Renal pelvis (tissue), 4 donors: Measurements from ENCODE around the gene SEMA5A. TPM values are rescaled to one million over a fixed set of nuclear protein-coding genes. Genes with fewer than 3 reads are reported as not detected.

Experiments used
- DNase-seq: peaks from one replicate; pipeline ENCODE4 v3.0.0-alpha.2; 2013
- polyA plus RNA-seq, 3 donors: library from polyadenylated mRNA; unstranded; fragments of 120-200 nt; gene quantifications; one replicate each; pipeline ENCODE4 v1.2.1, GENCODE V29; 2013; ENCODE audit not compliant: insufficient read length in 3 of 3

SEMA5A gene
- polyA plus RNA-seq, 3 donors: 32.5 to 44.8 (median 42.8) TPM

DNA sequence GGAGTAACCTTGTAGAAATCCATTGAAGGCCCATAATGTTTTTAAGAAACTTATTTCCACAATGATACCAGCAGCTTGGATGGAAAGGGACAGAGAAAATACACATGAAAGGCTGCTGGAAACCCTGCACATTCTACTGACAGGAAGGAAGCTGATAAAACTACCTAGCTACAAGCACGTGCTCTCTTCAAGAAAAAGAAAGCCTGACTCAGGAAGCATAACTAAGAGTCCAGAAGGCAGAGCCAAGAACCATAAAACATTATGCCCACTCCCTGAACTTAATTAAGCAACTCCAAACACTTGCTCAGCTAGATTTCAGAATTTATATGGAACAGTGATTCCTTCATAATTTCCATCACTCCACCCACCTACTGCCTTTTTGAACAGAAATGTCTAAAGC is 430.8 kb downstream of the SEMA5A start:
- DNase-seq: no peak

DNA sequence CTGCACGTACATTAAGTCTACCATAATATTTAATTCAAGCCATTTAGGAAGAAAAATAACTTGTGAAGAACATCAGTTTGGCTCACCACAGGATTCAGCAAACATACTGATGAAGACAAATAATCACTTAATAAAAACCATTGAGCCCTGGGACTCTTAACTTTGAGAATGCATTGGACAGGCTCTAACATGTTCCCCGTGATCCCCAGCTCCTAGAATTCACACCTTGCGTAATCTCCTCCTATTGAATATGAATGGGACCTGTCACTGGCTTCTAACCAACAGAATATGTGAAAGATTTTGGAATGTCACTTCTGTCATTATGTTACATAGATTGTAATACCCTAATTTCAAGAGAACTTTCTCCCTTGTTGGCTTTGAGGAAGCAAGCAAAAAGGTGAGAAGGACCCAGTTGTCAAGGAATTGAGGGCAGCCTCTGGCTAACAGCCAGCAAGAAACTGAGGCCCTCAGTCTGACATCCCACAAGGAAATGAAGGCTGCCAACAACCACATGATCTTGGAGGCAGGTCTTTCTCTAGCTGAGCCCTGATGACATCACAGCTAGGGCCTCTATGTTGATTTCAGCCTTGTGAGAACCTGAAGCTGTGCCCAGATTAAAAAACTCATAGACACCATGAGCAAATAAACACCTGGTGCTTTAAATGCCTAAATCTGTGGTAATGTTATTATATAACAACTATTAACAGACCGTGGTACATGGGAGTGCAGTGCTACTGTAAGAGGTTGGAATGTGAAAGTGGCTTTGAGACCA is 433.2 kb downstream of the SEMA5A start:
- no peak for DNase-seq

DNA sequence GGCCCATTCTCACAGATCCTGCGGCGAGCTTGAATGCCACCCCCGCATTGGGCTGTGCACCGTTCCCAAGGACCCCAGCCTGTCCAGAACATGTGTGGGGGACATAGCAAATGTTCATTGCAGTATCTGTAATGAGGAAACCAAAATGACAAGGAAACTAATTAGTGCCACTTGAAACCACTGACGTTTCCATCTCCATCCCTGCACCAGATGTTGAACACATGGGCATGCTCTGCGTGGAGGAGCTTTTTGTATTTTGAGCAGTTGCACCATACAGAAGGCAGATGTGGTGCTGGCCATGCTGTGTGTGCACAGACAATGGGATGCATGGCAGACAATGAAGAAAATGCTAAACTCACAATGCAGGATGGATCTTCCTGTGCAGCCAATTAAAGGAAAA is 437.7 kb downstream of the SEMA5A start:
- no peak for DNase-seq

DNA sequence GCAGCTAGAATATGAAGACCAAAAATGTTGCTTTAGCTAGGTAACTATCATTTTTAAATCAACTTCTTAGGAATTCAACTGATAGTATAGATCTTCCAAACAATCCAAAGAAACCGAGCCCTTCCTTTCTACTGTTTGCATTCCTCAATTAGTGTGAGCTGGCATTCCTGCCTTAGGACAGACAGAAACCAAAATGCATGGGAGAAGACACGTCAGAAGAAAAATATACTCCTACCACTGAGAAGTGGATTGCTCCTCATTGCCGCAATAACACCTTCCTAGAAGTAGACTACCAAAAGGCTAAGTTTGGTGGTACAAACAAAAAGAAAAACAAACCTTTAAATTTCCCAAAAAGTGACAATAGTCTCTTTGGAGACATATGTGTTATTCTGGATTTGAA is 440.0 kb downstream of the SEMA5A start:
- DNase-seq: no peak

DNA sequence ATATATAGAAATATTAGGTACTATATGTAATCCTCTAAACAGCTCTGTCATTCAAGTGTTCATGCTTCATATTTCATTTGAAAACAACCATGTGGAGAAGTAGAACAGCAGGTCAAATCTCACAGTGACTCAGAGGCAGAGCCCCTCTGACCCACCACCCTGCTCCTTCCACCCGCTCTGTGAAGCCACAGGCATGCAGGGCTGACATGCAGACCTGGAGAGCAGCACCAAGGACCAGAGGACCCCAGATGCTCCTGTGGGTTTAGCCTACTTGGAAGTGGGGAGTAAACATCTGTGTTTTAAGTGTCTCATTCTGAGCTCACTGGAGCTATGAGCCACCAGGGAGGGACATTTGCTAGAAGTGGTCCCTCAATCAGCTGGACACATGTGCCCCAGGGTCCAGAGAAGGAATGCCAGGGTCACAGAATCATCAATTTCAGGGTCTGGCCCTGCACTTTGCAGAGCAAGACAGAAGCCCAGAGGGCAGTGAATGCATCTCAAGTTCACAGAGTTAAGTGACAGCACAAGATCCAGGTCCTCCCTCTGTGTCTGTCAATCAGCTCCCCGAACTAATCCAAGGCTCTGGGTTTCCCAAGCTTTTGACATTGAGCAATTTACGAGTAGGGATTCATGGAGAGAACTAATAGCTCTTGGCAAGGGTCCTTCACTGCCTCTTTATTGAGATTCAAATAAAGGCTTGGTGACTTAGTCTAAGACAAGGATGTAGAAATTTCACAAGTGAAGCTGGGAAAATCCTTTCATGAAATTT is 441.1 kb downstream of the SEMA5A start:
- no peak for DNase-seq

DNA sequence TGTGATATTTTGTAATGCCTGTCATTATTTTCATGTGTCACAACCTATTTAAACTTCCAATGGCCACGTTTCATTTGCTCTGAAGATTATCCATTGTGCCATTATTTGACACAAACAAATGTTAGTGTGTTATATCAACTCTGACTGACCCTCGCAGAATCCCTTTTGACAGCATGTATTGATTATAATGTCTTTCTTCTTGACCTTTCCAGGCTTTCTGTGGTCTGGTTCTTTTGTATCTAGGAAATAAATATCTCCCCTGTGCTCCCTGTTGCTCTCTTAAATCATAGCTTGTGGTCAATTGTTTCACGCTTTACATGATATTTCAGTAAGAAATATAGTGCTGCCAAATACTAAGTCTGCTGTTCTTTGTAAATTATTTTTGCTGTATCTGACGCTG is 442.6 kb downstream of the SEMA5A start:
- no peak for DNase-seq

DNA sequence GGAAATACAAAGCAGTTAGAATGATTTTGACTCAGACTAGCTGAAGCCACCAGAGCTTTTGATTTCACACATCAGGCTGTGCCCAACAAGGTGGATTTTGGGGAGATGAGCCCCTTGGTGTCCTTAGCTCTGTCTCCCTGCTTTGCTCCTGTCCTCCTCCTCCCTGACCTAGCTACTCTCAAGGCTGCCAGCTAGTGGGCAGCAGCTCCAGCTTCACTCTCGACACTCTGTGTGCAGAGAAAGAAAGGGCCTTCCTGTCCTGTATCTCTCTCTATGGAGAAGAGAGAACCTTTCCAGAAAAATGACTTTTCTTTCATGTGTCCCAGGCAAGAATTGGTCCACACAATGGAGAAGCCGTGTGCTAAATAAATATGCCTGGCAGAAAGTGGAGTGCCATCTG is 446.2 kb downstream of the SEMA5A start:
- DNase-seq: no peak

DNA sequence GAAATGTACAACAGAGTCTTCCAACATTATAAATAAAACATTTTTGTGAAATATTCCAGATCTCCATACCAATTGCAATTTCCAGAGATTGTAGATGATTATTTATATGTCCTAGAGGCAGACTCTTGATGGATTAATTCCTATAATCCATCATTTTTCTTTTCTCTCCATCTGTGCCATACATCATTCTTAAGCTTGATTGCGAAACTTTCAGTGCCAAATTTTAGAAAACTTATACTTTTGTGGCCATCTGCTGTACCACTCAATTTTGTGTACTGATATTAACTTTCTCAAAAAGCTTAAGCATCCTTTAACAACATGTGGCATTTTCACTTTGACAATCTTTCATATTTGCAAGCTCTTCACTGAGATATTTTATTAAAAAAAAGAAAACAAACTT is 446.9 kb downstream of the SEMA5A start:
- no peak for DNase-seq

DNA sequence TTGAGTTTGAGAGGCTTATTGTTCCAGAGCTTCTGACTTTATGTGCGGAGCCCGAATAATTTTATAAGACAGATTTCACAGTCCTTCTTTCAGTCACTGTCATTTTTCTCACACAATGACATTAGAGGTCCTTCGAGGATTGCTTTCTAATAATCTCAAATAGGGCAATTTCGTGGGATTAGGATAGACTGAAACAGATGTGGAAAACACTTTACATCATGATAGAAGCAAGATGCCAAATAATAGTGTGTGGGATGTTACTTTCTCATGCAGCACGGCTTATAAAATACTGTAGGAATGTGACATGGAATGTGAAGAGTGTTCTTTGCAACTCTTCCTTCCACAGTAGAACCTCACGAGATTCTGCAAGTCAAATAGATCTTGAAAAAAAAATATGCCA is 451.3 kb downstream of the SEMA5A start:
- DNase-seq: no peak

DNA sequence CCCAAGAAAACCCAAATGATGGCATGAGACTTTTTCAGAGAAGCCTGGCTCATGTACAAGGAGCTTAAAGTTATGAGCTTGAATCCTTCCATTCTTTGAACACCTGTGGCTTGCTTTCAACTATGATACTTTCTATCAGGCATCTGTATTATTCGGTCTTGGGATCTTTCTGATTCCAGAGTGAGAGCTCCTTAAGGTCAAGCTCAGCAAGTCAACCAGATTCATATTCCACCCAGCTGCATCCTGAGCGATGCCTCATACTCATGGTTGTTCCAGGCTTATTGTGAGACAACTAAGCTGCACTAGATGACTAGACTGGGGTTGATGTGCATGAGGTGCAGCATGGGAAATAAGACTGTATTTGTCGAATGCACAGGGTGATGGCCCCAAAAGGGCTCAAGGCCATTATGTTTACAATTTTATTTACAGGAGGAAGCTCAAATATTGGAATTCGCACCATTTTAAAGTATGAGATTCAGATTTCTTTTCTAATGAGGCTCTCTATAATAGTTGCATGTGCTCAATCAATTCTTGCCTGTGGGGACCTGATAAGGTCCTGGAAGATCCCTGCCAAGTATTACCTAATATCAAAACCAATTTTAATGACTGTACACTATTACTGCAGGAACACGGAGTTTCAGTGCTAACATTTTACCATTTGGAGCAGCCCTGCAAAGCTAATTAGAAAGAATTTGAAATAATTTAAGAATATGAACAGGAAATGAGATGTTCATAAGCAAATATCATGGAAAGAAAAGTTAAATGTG is 453.8 kb downstream of the SEMA5A start:
- DNase-seq: no peak

DNA sequence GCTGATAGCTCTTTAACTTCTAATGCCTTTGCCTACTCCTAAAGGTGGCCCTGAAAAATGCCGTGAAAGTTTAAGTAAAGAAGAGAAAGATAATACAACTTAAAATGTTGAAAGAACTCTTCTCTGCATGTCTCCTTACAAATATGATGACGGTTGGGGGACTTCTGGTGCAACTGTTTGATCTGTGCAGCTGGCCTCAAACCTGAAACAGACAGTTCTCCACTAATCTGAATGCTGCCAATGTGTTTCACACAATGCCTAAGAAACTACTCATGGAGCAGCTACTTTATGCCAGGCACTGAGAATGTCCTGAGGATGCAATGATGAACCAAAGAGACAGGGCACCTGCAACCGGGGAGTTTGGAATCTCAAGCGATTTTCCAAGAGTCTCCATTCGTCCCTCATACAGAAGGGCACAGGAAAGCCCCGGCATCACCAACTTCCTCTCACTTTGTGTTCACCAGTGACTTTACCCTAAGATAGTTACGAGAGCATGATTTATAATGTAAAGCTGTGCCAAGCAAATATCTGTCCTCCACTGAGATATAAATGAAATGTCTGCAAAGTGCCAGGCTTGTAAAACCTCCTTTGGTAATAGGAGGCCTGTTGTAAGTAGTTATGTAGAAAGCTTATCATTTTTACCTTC is 455.4 kb downstream of the SEMA5A start:
- no peak for DNase-seq

DNA sequence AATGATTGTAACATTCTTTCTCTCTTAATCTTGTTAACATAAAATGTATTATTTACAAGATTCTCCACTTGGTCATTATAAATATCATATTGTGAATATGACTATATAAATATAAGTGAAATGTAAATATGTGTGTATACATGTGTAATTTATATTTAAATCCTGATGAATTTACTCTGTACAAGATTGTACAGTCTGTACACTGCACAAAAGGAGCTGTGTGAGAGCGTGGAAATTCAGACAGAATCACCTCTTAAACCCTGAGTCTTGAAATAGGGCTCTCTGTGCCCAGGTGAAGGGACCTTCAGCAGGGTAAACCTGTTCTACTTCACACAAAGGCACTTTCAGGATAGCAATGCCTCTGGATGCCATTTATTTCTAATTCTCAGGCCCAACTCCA is 456.0 kb downstream of the SEMA5A start:
- DNase-seq: no peak

DNA sequence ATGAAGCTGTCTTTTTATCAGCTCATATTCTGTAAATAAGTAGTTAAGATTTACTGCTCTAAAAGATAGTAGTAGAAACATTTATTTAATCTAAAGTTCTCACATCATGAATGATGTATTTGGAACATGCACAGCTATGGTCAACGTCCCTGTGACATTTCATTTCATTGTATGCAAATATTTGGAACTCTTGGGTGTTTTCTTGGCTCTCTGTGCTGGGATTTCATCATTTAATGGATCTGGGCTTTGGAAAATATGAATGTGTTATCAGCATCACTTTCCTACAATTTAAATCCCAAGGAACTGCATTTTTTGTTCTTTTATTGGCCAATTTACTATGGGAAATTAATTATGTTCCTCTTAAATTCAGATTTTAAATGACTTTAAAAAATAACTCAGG is 462.9 kb downstream of the SEMA5A start:
- DNase-seq: no peak

DNA sequence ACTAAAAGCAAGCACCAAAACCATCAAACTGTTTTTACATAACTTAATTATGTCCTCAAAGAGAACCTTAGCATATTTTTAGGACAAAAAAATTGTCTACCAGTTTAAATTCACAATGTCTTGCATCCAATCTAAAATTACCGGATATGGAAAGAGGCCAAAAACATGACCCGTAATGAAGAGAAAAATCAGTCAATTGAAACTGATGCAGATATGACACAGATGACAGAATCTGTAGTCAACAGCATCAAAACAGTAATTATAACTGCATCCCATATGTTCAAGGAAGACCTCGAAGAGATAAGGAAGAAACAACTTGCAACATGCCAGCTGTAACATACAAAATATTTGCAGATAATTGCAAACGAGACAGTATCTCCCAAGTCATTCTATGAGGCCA is 473.2 kb downstream of the SEMA5A start:
- no peak for DNase-seq

DNA sequence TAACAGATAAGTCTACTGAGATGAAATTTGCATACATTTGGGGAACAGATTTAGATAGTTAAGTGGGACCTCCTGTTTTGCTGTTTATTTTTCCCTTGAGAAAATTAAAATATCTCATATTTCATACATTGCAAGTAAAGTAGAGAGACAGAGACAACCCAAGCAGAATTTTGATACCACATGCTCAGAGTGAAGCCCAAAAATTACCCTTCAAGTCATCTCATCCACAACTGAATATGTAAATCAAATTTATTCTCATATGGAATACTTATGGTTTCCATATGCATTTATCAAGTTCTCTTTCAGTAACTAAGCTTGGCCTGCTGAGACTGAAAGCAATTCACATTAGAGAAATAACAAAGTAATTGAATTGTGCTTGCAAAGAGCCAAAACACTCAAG is 474.4 kb downstream of the SEMA5A start:
- DNase-seq: no peak

DNA sequence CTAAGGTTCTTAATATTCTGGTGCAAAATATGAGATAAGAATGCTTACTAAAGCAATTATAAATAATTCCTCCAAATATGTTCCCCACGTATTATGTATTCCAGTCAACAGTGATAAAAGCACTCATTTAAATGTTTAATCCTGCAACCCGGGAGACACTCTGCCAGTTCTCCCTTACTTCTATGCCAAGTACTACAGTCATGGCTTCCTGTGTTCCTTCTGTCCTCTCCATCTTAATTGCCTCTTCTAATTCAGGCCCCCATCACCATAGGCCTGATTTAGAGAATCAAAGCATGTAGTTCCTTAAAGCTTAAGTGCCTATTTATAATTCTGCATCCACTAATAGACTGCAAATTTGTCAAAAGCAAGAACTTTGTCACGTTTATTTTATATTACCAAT is 474.8 kb downstream of the SEMA5A start:
- DNase-seq: no peak

DNA sequence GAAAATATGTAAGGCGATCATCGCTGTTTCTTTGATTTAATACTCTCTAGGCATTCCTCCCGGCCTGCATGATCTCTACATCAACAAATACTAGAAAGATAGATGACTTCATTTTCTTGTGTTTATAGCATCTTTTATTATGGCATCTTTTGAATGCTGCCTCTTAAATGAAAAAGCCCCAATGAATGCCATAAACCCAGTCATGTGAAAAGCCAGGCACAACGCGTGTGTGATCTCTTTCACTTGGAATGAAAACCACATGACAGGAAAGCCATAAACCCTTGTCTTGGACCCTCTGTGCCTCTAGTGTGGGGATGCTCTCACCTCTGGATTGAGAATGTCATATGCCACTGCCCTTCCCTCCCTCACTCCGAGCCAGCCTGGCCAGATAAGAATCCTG is 476.2 kb downstream of the SEMA5A start:
- DNase-seq: no peak

DNA sequence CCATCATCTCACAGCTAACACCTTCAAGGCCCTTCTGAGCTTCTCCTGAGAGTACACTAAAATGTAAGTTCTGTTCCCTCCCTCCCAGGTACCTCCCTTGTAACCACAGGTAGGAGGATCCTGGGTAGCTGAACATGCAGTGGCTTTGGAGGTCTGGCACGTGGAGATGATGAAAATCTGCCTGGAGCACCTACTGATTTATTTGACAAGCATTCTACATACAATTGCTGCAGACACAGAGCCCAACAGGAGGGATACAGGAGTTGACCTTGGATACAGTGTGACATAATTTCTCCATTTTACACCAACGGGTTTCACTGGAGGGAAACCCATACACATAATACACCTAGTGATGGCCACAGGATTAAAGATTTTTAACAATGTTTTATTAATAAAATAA is 478.7 kb downstream of the SEMA5A start:
- no peak for DNase-seq

DNA sequence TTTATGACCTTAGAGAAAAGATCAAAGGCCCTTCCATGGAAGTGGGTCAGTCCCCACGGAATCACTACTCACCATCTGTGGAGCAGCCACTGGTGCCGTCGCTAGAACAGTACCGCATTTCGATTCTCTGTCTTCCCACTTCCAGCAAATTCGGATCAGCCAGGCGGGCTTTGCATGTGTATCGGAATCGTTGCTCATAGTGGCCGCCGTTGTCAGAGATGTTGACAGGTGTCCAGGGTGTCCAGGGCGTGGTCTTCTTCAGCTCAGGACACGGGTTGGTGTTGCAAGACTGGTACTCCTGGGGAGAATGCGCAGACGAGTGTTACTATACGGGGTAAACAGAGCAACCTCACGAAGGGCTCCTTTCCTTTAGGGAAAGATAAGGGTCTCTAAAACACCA is 479.5 kb downstream of the SEMA5A start:
- DNase-seq: no peak

DNA sequence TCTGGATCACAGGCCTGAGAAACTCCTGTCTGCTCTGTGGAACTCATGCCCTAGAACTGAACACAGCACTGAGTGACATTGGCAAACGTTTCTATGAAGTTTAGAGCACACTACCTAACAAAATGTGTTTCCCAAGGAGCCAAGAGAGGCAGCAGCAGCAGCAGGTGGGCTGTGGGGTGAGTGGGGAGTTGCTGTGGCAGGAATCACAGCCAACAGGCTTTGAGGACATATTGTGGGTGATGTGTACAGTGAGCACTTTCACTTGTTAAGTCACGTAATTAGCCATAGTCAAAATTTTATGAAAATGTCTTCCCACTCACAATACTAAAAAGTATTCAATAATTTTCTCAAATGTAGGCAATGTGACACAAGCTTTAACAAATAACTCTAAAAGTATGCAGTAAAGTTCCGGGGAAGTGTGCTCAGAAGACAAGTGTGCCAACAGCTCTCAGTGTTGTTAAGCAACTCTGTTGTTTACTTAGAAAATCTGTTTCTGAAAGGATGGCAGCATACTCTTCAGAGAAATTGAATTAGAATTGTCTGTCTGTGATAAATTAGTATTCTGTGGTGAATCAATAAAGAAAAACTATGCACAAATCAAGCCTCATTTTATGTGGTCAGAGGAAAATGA is 482.1 kb downstream of the SEMA5A start:
- DNase-seq: no peak

DNA sequence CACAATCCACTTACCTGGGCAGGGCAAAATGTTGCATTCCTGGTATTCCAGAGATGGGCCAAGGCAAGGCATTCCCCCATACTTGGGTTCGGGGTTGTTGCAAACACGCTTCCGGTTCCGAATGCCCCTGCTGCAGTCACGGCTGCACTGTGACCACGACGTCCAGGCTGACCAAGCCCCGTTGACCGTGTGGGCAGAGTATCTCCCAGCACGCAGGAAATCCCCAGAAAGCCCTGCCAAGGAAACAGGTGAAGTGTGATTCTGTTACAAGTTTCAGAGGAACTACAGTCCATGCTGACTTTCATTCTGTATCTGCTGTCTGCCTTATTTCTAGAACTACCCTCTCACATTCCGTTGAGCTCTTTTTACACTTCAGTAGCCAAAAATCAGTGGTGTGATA is 483.0 kb downstream of the SEMA5A start:
- DNase-seq: no peak
